ENCODE data around the gene MYO3B.
"Not testable (repeated sequence)": the region's sequence is repeated elsewhere in the genome, so short reads cannot be mapped to it uniquely, and the experiment has no call there.

Gene MYO3B

DNA sequence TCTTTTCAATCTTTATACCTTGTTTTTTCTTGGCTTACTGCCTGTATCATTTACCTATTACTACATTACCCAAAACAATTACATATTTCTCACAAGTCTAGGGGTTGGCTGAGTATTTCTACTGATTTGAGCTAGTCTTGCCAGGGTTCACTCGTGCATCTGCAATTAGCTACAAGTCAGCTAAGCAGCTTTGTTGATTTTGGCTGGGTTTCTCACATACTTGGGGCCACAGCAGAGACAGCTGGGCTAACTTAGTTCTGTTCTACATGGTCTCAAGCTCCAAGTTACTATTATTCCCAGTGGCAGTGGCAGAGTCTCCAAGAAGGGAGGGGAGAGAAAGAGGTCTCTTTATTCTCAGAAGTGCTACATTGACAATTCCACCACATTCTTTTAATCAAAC is 482.5 kb downstream of the MYO3B start:
- DNase-seq = peak; percentile 11

DNA sequence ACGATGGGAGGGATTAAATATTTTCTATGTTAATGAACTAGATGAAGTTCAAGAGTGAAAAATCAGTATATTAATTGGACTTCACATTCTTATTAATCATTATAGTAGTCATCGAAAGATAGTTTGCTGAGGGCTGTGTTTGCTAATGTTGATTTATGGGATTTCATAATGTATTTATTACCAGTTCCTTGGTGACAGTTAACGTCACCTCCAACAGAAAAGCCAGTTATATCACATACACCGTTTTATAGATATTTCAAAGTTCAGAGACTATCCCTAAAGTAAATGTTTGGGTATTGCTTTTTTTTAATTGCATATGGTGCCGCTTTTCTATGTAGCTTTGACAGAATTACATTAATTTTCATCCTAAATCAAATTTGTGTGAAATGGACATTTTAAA is 487.8 kb downstream of the MYO3B start:
- DNase-seq = no peak

DNA sequence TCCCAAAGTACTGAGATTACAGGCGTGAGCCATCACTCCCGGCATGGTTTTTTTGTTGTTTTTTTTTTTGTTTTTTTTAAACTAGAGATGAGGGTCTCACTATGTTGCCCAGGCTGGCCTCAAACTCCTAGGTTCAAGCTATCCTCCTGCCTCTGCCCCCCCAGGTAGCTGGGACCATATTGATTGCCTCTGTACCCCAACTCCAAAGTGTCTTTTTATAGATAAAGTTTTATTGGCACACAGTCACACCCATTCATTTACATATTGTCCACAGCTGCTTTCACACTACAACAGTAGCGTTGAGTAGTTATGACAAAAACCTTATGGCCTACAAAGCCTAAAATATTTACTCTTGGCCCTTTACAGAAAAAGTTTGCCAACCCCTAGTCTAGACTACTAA is 492.0 kb downstream of the MYO3B start:
- no peak for DNase-seq

DNA sequence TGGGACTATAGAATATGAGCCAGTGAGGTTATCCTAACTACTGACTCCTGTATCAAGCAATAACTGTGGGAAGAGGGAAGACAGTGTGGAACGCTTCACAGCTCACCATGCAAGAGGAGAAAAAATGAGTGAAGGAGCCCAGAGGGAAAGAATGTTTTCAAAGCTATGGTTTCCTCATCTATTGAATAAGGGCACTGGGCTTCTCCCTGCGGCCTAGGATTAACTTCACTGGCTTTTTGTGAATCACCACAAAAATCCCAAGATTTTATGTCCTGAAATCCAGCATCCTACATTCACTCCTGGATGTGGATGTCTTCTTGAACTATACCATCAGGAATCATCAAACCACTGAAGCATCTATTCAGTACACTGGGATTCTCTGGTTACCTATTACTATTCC is 492.7 kb downstream of the MYO3B start:
- no peak for DNase-seq

DNA sequence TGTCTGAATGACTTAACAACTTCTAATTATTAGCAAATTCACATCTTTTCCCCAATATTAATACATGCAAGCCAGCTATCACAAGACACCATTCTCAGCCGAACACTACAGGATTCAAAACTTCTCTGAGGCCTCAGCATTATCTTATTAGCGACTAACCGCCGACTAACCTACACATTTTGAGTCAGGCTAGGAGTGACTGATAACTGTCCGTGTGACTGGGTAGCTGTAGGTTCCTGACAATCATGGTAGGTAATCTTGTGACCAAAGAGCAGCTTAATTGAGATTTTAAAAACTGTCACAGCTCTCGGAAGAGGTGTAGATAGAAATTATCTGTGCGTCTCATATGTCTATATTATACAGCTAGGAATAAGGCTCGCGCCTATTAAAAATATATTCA is 493.1 kb downstream of the MYO3B start:
- DNase-seq = no peak

DNA sequence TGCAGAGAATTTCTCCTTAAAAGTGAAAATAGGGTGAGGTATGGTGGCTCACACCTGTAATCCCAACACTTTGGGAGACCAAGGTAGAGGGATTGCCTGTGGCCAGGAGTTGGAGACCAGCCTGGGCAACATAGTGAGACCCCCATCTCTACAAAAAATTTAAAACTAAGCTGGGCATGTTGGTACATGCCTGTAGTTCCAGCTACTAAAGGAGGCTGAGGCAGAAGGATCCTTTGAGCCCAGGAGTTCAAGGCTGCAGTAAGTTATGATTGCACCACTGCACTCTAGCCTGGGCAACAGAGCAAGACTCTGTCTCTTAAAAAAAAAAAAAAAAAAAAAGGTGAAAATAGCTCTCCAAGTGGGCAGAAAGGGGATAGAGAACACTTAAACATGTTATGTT is 496.3 kb downstream of the MYO3B start:
- DNase-seq = not testable (repeated sequence)

DNA sequence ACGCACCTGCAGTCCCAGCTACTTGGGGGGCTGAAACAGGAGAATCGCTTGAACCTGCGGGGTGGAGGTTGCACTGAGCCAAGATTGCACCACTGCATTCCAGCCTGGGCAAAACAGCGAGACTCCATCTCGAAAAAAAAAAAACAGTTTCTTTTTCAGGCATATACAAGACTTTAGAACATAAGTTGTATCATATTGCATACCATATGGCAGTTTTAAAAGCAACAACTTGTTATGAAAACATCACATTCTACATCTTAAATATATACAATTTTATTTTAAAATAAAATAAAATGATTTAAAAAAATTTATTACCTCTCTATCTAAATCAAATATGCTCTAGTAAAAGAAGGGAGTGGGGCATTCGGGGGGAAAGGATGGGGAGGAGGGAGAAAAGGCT is 497.8 kb downstream of the MYO3B start:
- no peak for DNase-seq

DNA sequence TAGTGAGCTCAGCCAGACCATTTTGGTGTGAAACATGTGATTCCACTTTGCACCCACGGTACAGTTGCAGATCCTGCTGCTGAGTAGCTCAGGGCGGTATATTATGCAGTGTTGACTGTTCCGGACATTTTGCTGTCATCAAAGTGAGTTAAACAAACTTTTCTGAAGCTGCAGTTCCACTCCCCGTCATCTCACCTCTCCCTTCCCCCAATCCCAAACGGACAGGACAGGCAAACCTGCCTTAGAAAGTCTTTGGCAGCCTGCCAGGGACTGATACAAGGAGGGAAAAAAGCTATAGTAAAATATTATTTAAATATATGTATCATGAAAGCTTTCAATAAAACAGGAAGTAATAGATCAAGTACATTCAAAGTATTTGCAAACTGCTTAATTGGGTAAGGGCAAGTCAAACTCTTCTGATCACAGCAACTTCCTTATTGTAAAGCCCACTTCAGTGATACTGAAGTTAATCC is 501.7 kb downstream of the MYO3B start:
- no peak for DNase-seq

DNA sequence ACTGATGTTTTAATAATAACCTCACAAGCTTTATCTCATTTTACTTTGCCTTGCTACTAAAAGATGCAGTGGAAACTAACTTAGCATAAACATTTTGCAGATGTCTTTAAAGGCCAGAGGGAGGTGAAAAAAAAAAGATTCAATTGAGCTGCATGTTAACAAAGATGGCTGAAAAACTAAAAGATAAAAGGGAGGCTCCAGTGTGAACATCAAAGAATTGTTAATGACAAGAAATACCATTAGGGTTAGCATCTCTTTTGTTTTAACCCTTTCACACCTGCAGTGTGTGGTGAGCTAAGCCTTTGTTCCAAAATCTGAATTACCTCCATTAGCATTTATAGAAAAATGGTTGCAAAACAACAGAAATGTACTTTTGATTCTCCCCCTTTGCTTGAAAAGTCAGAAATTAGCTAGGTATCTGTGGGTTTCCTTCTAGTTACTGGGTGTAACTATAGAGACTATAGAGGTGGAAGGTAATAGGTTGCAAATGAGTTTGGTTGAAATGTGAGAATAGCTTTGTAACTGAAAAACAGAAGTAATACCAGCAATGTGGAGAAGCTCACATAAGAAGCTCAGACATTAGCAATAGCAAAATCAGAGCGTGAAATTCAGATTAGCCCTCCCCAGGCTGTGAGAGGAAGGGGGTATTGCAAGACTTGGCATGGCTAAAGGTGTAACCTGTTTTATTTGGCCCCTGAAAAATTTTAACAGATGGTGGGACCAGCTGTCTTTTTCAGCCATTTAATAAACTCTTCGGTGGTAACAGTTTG is 502.4 kb downstream of the MYO3B start:
- no peak for DNase-seq

DNA sequence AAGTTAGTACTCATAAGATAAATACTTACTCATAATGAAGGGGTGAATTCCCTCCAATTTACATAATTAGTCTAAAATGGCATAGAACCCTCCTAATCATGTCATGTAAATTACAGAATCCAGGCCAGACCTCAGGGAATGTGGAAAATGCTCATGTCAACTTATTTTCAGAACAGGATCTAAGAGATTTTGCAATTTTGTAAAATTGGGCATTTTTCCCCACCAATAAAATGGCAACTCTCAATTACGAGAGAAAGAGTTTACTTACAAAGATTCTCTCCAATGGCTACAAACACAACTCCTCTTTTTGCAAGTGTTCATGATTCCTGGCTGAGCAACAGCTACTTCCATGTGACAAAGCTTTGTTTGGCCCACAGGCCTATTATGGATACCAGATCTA is 503.4 kb downstream of the MYO3B start:
- no peak for DNase-seq

DNA sequence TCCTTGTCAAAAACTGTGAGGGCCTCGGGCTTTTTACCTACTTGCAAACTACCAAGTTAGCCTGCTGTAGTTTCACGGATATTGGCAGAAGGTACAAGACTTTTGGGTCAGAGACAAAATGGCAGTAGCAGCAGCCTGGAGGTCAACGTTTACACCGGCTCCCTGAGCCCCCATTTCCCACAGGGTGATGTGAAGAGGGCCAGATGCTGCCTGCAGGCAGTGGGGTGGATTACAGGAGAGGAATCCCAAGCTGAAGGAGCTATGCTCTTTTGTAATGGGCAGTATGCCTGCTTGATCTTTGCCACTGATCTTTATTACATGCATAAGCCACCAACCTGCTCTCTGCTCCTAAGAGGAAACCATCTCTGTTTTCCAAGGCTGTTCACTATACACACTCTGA is 507.6 kb downstream of the MYO3B start:
- DNase-seq = no peak

DNA sequence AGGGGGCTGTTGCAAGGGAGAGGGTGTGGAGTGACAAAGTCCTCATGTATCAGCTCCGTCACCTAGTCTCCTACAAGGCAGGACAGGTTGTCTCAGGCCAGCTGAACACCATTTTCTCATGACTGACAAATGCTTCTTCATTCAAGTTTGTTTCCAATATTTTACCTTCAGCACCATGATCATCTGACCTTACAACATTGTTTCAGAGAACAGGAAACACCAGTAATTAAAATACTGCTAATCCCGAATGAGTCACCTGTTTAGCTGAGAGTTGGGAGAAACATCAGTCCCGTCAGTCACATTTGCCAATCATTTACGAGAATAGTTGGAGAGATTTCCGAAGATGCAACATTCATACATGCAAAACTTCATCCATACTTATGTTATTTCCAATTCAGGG is 511.5 kb downstream of the MYO3B start:
- no peak for DNase-seq

DNA sequence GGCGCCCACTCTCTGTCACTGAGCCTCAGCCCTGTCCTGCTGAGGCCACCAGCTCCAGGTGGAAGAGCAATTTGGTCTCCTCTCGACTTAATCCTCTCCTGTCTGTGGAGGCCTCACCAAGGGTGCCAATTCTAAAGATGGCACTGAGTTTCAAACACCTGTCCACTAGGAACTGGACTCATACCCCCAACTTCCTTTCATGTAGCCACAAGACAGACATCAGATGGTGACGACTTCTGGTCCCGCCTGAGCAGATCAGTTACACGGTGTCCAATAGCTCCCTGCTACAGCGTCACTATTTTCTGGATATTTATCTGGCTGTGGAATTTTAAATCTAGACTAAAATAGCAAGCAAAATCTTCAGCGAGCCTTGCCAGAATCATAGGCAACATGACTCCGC is 512.7 kb downstream of the MYO3B start:
- DNase-seq = no peak

DNA sequence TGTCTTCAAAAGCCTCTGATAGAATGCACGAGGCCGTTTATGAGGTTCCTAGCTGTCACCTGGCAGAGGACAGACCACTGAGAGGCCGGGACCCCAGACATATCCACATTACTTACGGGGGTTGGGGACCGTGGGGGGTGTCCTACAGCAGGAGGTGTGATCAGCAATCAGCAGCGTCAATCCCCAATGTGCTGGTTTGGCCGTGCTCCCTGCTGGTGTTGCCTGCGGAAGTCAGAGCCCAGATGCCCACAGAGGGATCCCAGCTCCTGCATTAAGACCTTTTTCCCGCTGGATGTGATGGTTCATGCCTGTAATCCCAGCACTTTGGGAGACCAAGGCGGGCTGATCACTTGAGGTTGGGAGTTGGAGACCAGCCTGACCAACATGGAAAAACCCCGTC is 516.4 kb downstream of the MYO3B start:
- no peak for DNase-seq

DNA sequence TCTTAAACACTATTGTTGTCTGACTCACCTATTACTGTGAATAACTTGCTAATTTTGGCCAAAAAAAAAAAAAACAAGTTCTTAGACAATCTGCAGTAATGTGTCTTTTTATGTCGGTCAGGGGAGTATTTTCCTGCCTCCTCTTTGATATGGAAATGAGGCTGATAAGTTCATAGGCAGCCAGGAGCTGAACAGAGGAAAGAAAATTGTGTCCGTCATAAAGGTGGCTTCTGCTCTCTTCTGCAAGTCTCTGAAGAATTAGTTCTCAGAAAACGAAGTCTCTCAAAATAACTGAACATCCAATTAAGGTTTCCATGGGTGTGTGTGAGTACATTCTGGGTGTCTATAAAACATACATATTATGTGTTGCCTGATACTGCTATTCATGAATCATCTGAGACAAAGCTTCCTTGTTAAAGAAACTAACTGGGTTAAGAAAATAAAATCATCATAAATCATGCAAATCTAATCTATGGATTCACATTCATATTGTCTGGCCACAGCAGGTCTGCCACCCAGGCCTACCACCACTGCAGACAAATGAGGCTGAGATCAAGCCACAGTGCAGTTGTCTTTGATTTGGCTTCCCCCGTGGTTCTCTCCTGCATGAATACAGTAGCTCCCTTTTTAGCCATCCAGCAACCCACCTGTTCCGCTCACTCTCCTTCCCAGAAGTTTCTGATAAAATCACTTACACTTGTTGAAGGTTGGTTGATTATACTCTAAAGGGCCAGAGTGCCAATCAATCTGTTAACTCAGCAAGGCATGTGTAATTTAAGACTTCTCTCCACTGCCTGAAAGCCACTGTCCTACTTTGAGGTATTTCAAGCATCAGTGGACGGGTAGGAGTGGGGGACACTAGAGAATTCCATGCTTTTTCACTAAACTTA is 517.8 kb downstream of the MYO3B start:
- DNase-seq = no peak

DNA sequence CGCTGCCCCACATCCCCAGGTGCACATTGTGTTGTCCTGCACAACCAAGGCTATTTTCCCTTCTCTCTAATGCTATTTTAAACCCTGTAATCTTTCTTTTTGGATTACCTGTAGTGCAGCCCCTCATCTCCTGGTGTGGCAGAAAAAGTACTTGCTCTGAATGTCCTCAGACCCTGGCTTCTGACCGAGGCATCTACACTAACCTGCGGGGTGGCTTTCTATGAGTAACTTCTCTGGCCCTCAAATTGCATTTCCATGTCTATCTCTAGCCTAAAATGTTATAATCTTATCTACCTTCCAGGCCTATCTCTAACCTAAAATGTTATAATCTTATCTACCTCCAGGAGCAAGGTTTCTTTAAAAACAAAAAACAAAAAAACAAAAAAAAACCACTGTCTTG is 519.0 kb downstream of the MYO3B start:
- no peak for DNase-seq

DNA sequence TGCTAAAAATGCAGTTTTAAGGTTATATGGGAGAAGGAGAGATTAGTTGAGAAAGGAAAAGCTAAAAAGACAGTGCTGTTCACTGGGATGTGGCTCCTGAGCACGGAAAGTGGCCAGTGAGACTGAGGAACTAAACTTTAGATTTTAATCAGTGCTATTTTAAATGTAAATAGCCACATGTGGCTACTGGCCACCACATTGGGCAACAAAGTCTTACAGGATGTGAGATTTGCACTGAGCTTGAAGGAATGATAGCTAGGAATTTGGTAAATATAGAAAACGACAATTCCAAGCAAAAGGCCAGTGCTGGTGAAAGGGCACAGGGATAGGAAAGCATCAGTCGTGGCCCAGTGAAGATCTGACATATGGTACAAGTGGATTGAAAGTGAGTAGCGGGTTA is 523.1 kb downstream of the MYO3B start:
- no peak for DNase-seq

DNA sequence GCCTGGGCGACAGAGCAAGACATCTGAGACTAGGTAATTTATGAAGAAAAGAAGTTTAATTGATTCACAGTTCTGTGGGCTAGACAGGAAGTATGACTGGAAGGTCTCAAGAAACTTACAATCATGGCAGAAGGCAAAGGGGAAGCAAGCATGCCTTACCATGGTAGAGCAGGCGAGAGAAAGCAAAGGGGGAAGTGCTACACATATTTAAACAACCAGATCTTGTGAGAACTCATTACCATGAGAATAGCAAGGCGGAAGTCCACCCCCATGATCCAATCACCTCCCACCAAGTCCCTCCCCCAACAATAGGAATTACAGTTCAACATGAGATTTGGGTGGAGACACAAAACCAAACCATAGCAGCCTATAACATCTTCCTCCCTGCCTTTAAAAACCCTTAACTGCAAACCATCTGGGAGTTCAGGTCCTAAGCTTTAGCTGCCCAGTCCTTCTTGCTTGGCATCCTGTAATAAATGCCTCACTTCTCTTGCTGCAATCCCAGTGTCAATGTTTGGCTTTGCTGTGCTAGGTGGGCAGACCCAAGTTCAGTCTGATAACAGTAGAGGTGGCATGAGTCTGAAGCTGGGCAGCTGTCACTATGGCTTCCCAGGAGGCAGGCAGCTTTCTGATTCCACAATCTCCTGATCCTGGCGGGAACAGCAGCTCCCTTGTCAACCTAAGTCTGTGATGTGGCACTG is 526.0 kb downstream of the MYO3B start:
- no peak for DNase-seq

All from NCI-H1092 treated with DMSO at 0.1 percent for 48 hours (cell line).